HG02973 (cell line): ENCODE measurements around the gene TPRX1.
"Not testable (repeated sequence)": the region's sequence is repeated elsewhere in the genome, so short reads cannot be mapped to it uniquely, and the experiment has no call there.

ENCODE experiments used
- ATAC-seq: cut with Tn5 transposase; IDR thresholded peaks from one replicate; pipeline ENCODE4 v1.9.1; 2021; ENCODE audit warnings: moderate library complexity; ENCODE audit not compliant: unreplicated experiment

TPRX1 gene

GRCh38 chr19:47768604-47769003, 35.7 kb downstream of the TPRX1 start:
- ATAC-seq, result no peak

DNA sequence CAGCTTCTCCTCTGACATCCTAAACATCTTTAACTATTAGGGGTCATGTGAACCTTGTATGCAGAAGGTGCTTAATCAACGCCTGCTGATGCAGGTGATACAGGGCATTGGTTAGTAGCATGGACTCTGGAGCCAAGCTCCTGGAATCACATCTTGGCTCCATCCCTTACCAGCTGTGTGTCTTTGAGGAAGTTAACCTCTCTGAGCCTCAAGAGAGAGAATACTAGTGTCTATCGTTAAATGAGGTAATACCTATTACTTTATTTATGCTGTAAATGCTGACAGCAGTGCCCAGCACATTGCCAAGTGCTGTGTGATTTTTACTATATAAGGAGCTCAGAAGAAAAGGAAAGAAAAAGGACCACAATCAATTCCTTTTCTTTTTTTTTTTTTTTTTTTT, 37.0 kb downstream of the TPRX1 start:
- ATAC-seq, result no peak

DNA sequence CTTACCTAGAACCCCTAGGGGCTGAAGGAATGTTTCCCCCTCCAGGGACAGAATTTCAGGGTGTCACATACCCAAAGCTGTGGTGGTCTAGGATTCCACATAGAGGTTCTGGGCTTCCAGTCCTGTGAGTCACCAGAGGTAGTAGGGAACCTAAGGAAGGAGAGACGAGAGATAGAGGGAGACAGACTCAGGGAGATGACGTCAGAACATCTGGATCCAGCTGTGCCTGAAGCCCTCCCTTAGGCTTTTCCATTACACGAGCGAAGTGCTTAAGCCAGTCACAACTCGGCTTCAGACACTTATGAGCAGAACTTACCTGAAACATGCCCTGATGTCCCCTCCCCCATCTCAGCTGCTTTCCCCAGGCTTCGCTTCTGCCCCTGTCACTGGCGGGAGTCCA, 37.7 kb downstream of the TPRX1 start:
- ATAC-seq, result no peak

- no peak for ATAC-seq
Measured at GRCh38 chr19:47766359-47766620, 38.1 kb downstream of the TPRX1 start.

DNA sequence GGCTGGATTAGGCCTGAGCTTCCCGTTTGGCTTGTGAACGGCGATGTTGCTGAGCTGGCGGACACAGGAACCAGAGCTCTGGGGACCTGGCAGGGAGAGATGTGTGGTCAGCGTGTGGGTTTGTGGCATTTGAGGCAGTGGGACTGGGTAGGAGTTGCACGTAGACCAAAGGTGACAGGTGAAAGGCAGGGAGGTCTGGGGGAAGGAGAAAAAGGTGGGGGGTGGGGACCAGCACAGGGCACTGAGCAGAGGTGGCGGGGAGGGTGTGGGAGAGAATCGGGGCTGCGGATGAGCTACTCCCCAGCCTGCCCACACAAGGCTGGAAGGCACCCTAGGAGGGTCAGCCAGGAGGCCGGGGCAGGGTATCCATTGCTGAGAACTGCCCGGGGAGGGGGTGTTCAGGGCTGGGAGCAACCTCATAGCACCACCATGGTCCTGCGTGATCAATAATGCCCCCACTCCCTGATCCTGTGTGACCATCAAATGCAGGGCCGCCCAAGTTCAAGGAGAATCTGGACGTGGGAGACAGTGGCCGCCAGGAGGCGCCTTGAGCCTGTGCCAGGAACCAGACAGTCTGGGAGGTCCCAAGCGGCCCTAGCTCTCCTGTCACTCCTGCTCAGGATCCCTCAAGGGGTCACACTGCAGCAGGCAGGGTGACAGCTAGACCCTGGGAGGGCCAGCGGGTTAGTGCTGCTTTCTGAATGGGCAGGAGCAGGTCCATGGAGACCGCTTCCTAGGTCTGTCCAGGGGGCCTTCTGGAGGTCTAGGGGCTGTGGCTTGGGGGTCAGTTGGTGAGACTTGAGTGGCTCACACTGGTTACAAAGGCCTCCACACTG, 38.6 kb downstream of the TPRX1 start:
- ATAC-seq, result no peak

GRCh38 chr19:47764705-47765104, 39.6 kb downstream of the TPRX1 start:
- not testable (repeated sequence) for ATAC-seq

GRCh38 chr19:47762615-47763308, 41.6 kb downstream of the TPRX1 start:
- ATAC-seq, result no peak

DNA sequence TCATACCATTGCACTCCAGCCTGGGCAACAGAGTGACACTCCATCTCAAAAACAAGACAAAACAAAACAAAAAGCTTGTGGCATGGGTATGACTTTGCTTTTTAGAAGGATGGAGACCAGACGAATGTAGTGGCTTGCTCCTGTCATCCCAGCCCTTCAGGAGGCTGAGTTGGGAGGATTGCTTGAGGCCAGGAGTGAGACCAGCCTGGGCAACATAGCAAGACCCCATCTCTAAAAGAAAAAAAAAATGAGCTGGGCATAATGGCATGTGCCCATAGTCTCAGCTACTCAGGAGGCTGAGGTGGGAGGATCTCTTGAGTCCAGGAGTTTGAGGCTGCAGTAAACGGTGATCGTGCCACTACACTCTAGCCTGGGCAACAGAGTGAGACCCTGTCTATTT, 42.2 kb downstream of the TPRX1 start:
- no peak for ATAC-seq

GRCh38 chr19:47761566-47761965, 42.8 kb downstream of the TPRX1 start:
- ATAC-seq, result no peak

DNA sequence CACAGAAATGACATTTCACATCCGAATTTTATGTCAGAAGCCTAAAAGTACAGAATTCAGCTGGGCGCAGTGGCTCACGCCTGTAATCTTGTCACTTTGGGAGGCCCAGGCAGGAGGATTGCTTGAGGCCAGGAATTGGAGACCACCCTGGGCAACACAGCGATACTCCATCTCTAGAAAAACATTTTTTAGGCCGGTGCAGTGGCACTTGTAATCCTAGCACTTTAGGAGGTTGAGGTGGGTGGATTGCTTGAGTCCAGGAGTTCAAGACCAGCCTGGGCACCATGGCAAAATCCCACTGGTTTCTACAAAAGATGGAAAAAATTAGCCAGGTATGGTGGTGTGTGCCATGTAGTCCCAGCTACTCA, 43.7 kb downstream of the TPRX1 start:
- ATAC-seq, result no peak

DNA sequence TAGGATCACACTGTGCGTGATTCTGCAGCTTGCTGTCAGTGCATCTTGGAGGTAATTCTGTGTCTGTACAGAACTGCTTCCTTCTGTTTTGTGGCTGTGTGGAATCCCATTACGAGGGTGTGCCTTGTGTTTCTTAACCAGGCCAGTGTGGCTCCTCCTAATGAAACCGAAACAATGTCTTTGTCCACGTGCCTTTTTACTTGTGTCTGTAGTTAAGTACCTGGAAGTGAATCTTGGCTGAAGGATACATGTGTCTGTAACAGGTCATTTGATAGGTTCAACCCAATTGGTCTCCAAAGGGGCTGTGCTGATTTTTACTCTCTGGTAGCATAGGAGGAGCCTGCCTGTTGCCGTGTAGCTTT, 45.9 kb downstream of the TPRX1 start:
- ATAC-seq, result no peak

DNA sequence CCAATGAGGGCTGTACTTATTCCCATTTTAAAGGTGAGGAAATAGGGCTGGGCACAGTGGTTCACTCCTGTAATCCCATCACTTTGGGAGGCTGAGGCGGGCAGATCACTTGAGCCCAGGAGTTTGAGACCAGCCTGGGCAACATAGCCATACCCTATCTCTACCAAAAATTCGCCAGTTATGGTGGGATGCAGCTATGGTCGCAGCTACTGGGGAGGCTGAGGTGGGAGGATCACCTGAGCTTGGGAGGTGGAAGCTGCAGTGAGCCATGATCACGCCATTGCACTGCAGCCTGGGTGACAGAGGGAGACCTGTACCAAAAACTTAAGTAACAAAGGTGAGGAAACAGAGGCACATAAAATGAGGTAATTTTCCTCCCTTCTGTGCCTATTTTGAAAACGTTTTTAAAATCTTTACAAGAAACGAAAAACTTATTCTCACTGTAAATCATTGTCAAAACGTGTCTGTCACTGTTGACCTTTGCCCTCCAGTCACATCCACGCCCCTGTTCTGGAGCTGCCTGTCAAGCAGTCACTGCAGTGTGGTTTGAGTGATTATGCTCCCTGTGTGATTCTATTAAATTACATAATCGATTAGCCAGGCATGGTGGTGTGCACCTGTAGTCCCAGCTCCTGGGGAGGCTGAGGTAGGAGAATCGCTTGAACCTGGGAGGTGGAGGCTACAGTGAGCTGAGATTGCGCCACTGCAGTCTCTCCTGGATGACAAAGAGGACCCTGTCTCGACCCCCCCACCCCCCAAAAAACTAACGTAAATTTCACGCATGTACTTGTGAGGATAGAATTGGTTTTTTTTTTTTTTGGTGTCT, 46.5 kb downstream of the TPRX1 start:
- no peak for ATAC-seq

- no peak for ATAC-seq
Measured at GRCh38 chr19:47756953-47757608, 47.3 kb downstream of the TPRX1 start.

GRCh38 chr19:47756627-47756929, 47.8 kb downstream of the TPRX1 start:
- ATAC-seq, result no peak

DNA sequence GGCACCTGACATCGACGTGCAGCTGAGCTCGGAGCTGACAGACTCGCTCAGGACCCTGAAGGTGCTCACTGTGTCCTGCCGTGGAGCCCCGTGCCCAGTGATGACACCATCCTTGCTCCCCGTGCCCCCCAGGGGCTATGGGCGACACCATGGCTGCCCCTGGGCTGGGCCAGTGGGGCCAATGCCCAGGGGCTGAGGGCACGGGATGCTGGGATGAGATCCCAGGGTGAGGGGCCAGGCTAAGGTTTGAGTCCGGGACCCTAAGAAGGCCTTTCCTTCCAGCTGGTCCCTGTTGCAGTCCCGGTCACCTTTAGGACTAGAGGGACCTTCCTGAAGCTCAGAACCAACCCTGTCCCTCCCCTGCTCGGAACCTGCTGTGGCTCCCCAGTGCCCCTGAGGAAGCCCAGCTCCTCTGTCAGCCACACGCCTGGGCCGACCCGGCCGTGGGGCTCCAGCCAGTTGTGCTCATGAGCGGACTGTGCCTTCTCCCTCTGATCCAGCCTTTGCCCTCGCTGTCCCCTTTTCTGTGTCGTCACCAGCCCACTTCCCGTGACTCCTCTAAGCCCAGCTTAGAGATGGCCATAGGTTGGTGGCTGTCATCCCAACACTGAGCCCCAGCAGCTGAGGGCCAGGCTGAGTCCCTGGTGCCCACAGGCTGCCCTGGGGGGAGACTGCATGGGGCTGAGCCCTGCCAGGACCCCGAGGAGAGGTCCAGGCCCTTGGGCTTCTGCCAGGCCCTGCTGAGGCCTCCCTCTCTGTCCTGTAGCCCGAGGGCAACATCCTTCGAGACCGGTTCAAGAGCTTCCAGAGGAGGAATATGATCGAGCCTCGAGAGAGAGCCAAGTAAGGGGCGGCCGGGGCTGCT, 48.4 kb downstream of the TPRX1 start:
- ATAC-seq, result no peak

DNA sequence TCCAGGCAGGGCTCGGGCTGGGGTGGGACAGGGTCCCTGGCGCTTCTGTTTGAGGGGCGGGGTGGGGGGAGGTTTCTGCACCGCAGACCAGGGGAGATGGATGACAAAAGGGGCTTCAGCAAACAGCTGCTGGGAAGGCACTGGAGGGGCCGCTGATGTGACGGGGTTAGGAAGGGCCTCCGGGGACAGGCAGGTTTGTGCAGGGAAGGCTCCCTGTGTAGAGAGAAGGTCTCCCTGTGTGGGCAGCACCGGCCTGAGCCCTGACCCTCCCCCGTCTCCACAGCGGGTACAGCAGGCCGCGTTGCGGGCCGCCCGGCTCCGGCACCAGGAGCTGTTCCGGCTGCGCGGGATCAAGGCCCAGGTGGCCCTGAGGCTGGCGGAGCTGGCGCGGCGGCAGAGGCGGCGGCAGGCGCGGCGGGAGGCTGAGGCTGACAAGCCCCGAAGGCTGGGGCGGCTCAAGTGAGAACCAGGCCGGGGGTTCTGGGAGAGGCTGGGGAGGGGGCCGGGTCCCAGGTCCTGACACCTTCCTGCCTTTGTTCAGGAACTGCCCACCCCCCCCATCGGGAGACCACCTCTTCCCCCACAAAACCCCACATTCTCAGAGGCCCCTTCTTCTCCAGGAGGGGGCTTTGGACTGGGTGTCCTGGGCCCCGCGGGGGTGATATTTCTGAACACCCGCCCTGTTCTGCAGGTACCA, 49.1 kb downstream of the TPRX1 start:
- ATAC-seq, result no peak

GRCh38 chr19:47754206-47755064, 49.9 kb downstream of the TPRX1 start:
- ATAC-seq, result no peak

GRCh38 chr19:47752440-47753211, 51.7 kb downstream of the TPRX1 start:
- ATAC-seq, result no peak
